ENCODE results near the gene FYN. TPM values are rescaled to one million over a fixed set of nuclear protein-coding genes. Genes with fewer than 3 reads are reported as not detected.

The FYN gene
- total and polyA plus RNA-seq, 2 of the 4 experiments (the other 2 are of a cell fraction), result 30.8 to 36.4 TPM

DNA sequence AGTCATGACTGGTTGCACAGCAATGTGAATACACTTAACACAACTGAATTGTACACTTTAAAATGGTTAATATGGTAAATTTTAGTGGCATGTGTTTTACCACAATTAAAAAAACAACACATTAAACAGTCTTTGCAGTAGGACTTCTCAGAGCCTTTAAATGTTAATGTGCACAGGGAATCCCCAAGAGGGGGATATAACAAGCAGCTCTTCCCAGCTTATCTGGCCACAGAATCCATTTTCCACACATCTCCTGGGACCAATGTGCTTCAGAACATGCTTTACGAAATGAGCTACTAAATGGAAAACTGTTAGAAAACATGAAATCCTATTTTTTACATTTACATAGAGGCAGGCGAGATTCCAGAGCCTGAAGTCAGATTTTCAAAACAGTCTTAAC is 44.4 kb downstream of the FYN start:
- POLR2A ChIA-PET (ENCODE audit: unreplicated experiment), result no interaction called here
- Histone ChIP-seq H3K56ac (ENCODE audit: extremely low read depth, insufficient read depth, low read length) (no peak overlapping the region), H3K9me3 (ENCODE audit: control insufficient read depth, insufficient read depth, low read length) (no peaks in the 10 kb centered on the region), H2AK9ac (replicated peaks; ENCODE audit: low read depth, low read length, poor library complexity) (no peak overlapping the region), H3K4ac (ENCODE audit: low read depth, low read length) (no peak overlapping the region), H2AK5ac (ENCODE audit: low read depth, low read length) (no peak overlapping the region), H3K18ac (ENCODE audit: low read depth, low read length) (no peak overlapping the region), H2BK20ac (ENCODE audit: low read depth, low read length) (no peak overlapping the region), H2BK5ac (ENCODE audit: low read depth, low read length, poor library complexity, severe bottlenecking) (no peak overlapping the region), H3K9me1 (ENCODE audit: insufficient read depth, low read length) (0 out of 2 replicates have a peak, but pooled peaks cover 7% of the 10 kb centered on the region), H2BK15ac (ENCODE audit: low read depth, low read length) (no peak overlapping the region), H3K14ac (replicated peaks; ENCODE audit: low read depth, low read length) (no peak overlapping the region), H4K5ac (ENCODE audit: low read depth, low read length) (no peak overlapping the region), H4K8ac (ENCODE audit: low read depth in 2 of 2, low read length in 2 of 2) (no peak overlapping the region), H3K79me1 (ENCODE audit: low read depth in 1 of 2, low read length in 2 of 2) (peaks cover 7 to 13% of the 10 kb centered on the region in 2 experiments; a peak in 2 of 4 replicates), H4K20me1 (ENCODE audit: insufficient read depth, low read length) (no peaks in the 10 kb centered on the region), H2BK120ac (ENCODE audit: low read depth, low read length) (no peak overlapping the region), H3K4me2 (ENCODE audit: low read depth, low read length) (no peak overlapping the region), H3K27ac (ENCODE audit: insufficient read depth, low read length) (no peak overlapping the region), H3K4me3 (ENCODE audit: insufficient read depth, low read depth, low read length) (no peak overlapping the region), H3K9ac (ENCODE audit: low read depth, low read length) (no peak overlapping the region), H2AFZ (replicated peaks; ENCODE audit: low read length, poor library complexity) (no peak overlapping the region), H3K36me3 (ENCODE audit: control insufficient read depth, insufficient read depth, low read length) (peaks cover 2% of the 10 kb centered on the region; the same call in 1 of the 2 replicates), H3K27me3 (ENCODE audit: control insufficient read depth, insufficient read depth, low read length) (no peaks in the 10 kb centered on the region), H4K91ac (ENCODE audit: insufficient read depth, low read depth, low read length) (no peak overlapping the region), H3K23ac (ENCODE audit: low read depth, low read length) (no peak overlapping the region), H3K4me1 (ENCODE audit: control insufficient read depth, insufficient read depth, low read length) (peaks cover 12% of the 10 kb centered on the region)
- intact Hi-C loops (cut with micrococcal nuclease), result no loop called here
- no TSS peak for BruUV-seq (replicated peaks)
- in situ Hi-C loops (cut with MboI; ENCODE audit: low sequenced_read_pairs), result no loop called here
- dilution Hi-C loops (cut with HindIII; ENCODE audit: low sequenced_read_pairs, unreplicated experiment), result no loop called here
- ATAC-seq (ENCODE audit: low read depth) (no peak), DNase-seq (no peak)
- CTCF ChIA-PET, result no interaction called here
- TF ChIP-seq MAZ (IDR thresholded peaks at IDR 0.05; ENCODE audit: borderline replicate concordance, low read depth, low read length), result no peak
- no peak for TF ChIP-seq FOS (IDR thresholded peaks at IDR 0.05; ENCODE audit: low read depth, low read length)
- no peak for TF ChIP-seq CEBPB (IDR thresholded peaks at IDR 0.05; ENCODE audit: low read depth, low read length)
- TF ChIP-seq, protein P1, sequence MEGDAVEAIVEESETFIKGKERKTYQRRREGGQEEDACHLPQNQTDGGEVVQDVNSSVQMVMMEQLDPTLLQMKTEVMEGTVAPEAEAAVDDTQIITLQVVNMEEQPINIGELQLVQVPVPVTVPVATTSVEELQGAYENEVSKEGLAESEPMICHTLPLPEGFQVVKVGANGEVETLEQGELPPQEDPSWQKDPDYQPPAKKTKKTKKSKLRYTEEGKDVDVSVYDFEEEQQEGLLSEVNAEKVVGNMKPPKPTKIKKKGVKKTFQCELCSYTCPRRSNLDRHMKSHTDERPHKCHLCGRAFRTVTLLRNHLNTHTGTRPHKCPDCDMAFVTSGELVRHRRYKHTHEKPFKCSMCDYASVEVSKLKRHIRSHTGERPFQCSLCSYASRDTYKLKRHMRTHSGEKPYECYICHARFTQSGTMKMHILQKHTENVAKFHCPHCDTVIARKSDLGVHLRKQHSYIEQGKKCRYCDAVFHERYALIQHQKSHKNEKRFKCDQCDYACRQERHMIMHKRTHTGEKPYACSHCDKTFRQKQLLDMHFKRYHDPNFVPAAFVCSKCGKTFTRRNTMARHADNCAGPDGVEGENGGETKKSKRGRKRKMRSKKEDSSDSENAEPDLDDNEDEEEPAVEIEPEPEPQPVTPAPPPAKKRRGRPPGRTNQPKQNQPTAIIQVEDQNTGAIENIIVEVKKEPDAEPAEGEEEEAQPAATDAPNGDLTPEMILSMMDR (conservative IDR thresholded peaks at IDR 0.05; ENCODE audit: low read depth, low read length), result no peak
- no peak for TF ChIP-seq CHD1 (IDR thresholded peaks at IDR 0.05; ENCODE audit: low read depth, low read length)
- whole genome bisulfite sequencing, 2 experiments (ENCODE audit: extremely low coverage in 2 of 2, insufficient read length in 1 of 2), result no CpG with 5 or more reads among the region's 2 CpGs

Data from IMR-90 (cell line).